ENCODE results near the gene MICAL2.

GRCh38 chr11:12210200-12210599 is 99.8 kb downstream of the MICAL2 start:
- TF ChIP-seq SIN3A (IDR thresholded peaks at IDR 0.05; ENCODE audit: borderline replicate concordance, insufficient read depth, low read length) (no peak), REST (IDR thresholded peaks at IDR 0.05; ENCODE audit: insufficient read depth in 1 of 2, low read depth in 2 of 2, low read length in 2 of 2) (no peak), POLR2AphosphoS5 (IDR thresholded peaks at IDR 0.05; ENCODE audit: low read depth, low read length) (no peak), TAF1 (IDR thresholded peaks at IDR 0.05; ENCODE audit: borderline replicate concordance, insufficient read depth, low read length) (no peak), FOXP2 (optimal IDR thresholded peaks at IDR 0.05; ENCODE audit: borderline replicate concordance, extremely low read depth, extremely low read length, insufficient read depth) (no peak)

Data from PFSK-1 (cell line).